NCI-H446 treated with DMSO at 0.1 percent for 48 hours (cell line): Measurements from ENCODE around the gene HLX.

Experiments
- DNase-seq: peaks from one replicate; lab custom pipeline; 2025; lab: John Stamatoyannopoulos, UW

The HLX gene

GRCh38 chr1:220896092-220896491 lies 16.8 kb downstream of the HLX start:
- DNase-seq: no peak

GRCh38 chr1:220900842-220901241 lies 21.6 kb downstream of the HLX start:
- no peak for DNase-seq

GRCh38 chr1:220901881-220902280 lies 22.6 kb downstream of the HLX start:
- no peak for DNase-seq

GRCh38 chr1:220902916-220903315 lies 23.7 kb downstream of the HLX start:
- no peak for DNase-seq

GRCh38 chr1:220904876-220905275 lies 25.6 kb downstream of the HLX start:
- no peak for DNase-seq

- DNase-seq: no peak
Measured at GRCh38 chr1:220905650-220906560, 26.7 kb downstream of the HLX start.

GRCh38 chr1:220906561-220907334 lies 27.5 kb downstream of the HLX start:
- no peak for DNase-seq

- no peak for DNase-seq
Measured at GRCh38 chr1:220908757-220909156, 29.5 kb downstream of the HLX start.

- DNase-seq: no peak
Measured at GRCh38 chr1:220910021-220910420, 30.8 kb downstream of the HLX start.

GRCh38 chr1:220914283-220915116 lies 35.3 kb downstream of the HLX start:
- DNase-seq: no peak

- no peak for DNase-seq
Measured at GRCh38 chr1:220915117-220915440, 35.8 kb downstream of the HLX start.

GRCh38 chr1:220915954-220916353 lies 36.7 kb downstream of the HLX start:
- no peak for DNase-seq

- DNase-seq: no peak
Measured at GRCh38 chr1:220917101-220917500, 37.9 kb downstream of the HLX start.

- no peak for DNase-seq
Measured at GRCh38 chr1:220917535-220918209, 38.4 kb downstream of the HLX start.

GRCh38 chr1:220918285-220918951 lies 39.2 kb downstream of the HLX start:
- DNase-seq: no peak

GRCh38 chr1:220920967-220921366 lies 41.7 kb downstream of the HLX start:
- no peak for DNase-seq

GRCh38 chr1:220921498-220921897 lies 42.3 kb downstream of the HLX start:
- no peak for DNase-seq

GRCh38 chr1:220921971-220922635 lies 42.9 kb downstream of the HLX start:
- DNase-seq: peak; percentile 20

GRCh38 chr1:220922951-220923350 lies 43.7 kb downstream of the HLX start:
- peak; percentile 97 for DNase-seq

- peak; percentile 64 for DNase-seq
Measured at GRCh38 chr1:220924331-220924970, 45.2 kb downstream of the HLX start.
